Gastroesophageal sphincter (tissue), 4 donors: ENCODE data around the gene PCDHGC3. TPM values are rescaled to one million over a fixed set of nuclear protein-coding genes. Genes with fewer than 3 reads are reported as not detected.
A peak's percentile ranks its signal among the peaks of the same experiment; 100 is the strongest.

Source experiments
- ATAC-seq: fragments of 150-250 bp; one replicate; pipeline ENCODE4 v1.9.1; 2016; ENCODE audit warnings: mild to moderate bottlenecking, moderate library complexity
- H3K27ac ChIP-seq, 4 donors: fragments of 200-600 bp; sonication (generic) in 3 of 4; 1 replicate in 3 of 4; 2 replicates in 1 of 4; pipeline ENCODE4 v1.5.1; 2016 to 2019
- H3K27me3 ChIP-seq: fragments of 200-600 bp; sonication (generic); one replicate; pipeline ENCODE4 v1.5.1; 2019
- H3K36me3 ChIP-seq, 2 donors: fragments of 200-600 bp; sonication (generic); one replicate each; pipeline ENCODE4 v1.5.1; 2019; ENCODE audit warnings: control low read depth in 1 of 2
- H3K4me1 ChIP-seq, 3 donors: fragments of 200-600 bp; sonication (generic); 1 replicate in 2 of 3; 2 replicates in 1 of 3; pipeline ENCODE4 v1.5.1; 2016 to 2019; ENCODE audit warnings: control low read depth in 2 of 3
- H3K4me3 ChIP-seq, 2 donors: fragments of 200-600 bp; sonication (generic); one replicate each; pipeline ENCODE4 v1.5.1; 2019; ENCODE audit warnings: mild to moderate bottlenecking in 1 of 2, moderate library complexity in 1 of 2
- H3K9me3 ChIP-seq, 3 donors: fragments of 200-600 bp; sonication (generic); one replicate each; pipeline ENCODE4 v1.5.1; 2017 to 2019; ENCODE audit warnings: control low read depth in 2 of 3
- EP300 ChIP-seq: sonication (generic); formaldehyde crosslinking; IDR thresholded peaks from one replicate; pipeline ENCODE4 v1.6.1; 2017; ENCODE audit warnings: antibody characterized with exemption, mild to moderate bottlenecking
- POLR2A ChIP-seq, 2 donors: fragments of 450-650 bp; IDR thresholded peaks; one replicate each; pipeline ENCODE4 v1.6.1; 2017; ENCODE audit warnings: antibody characterized with exemption in 2 of 2, mild to moderate bottlenecking in 2 of 2, moderate library complexity in 1 of 2
- POLR2AphosphoS5 ChIP-seq: sonication (generic); formaldehyde crosslinking; IDR thresholded peaks from one replicate; pipeline ENCODE4 v1.6.1; 2017; ENCODE audit warnings: antibody characterized with exemption
- WGBS, 2 donors: methylation state at CpG; one replicate each; pipeline ENCODE4 v1.1.5; 2018; ENCODE audit warnings: low coverage in 1 of 2; 5-methylcytosine and 5-hydroxymethylcytosine counted together
- total RNA-seq, 4 donors: library from RNA; depleted of rRNA; stranded (reverse); fragments of >200 nt; gene quantifications; one replicate each; pipeline ENCODE4 v1.1.0, GENCODE V29; 2016
- TF ChIP-seq, protein P1 (sequence below), 4 experiments: fragments of 200-600 bp in 2 of 4; fragments of 450-650 bp in 2 of 4; sonication (generic) in 1 of 4; IDR thresholded peaks; one replicate each; pipeline ENCODE4 v1.5.1; 2017 to 2019; ENCODE audit warnings: antibody characterized with exemption in 4 of 4, mild to moderate bottlenecking in 2 of 4, moderate library complexity in 2 of 4

The PCDHGC3 gene
- total RNA-seq, 4 donors from 2014 or later, result 52.6 to 95.6 (median 63.2) TPM

DNA sequence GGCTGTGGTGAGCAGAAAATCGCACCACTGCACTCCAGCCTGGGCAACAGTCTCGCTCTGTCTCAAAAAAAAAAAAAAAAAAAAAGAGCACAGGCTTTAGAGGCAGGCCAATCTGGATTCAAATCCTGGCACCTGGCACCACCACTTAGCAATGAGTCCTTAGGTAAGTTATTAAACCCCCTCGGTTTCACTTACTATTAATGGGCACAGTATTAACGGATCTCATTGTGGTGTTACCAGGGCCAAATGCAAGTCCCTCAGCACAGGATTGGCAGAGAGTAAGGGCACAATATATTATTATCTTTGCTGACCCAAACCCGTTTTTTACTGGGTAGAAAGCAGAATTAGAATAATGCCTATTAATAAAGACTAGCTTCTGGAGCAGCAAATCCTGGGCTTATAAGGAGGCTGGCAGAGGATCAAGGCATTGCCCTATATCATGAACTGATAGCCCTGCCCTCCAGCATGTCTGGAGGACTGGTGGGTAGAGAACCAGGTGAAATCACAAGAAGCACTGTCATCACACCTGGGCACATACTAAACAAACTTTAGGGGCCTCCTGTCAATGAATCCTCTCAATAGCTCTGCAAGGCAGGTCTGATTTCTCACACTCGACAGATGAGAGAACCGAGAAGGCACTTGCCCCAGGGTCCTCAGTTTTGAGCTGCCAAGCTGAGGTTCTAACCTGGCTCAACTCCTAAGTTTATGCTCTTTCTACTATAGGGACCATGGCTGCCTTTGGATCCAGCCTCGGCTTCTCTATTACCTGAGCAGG is 30.8 kb downstream of the PCDHGC3 start:
- peaks cover 0 to 62% of the 10 kb centered on the region in 2 donors for H3K36me3 ChIP-seq
- whole genome bisulfite sequencing, 2 donors, result 76 to 79% methylated on average over 3 to 8 of the region's 8 CpGs
- no peak for ATAC-seq

DNA sequence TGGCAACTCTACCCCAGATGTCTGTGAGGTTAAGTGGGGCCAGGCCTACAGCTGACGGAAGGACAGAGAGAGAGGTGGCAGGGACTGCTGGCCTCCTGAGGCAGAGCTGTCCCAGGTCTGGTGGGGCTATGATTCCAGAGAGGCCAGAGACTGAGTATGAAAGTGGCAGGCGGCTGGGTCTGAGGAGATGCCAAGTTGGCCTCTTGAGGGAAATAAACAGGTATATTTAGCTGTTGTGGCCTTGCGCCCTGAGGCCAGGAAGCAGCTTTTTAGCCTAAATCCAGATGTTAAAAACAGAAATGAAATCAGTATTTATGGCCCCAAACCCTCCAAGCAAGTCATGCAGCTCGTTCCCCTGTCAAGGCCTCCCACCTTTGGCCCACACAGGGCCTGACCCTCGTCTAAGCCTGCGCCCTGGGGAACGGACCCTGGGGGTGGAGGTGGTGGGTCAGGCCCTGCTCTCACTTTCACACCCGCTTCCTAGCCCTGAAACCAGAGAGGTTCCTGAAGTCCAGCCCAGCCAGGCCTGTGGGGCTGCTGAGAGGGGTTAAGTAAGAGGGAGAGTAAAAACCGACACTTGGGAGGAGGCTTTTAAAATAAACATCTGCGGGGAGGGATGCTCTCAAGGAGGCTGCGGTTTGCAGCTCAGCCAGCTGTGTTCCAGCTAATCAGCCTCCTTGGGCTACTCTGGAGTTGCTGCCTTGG is 31.8 kb downstream of the PCDHGC3 start:
- Histone ChIP-seq H3K27ac (peak overlapping the region; percentile 77 to 97 (median 90)), H3K4me3 (peak overlapping the region in 1 of 2 donors; percentile 48), H3K9me3 (no peaks in the 10 kb centered on the region), H3K36me3 (peaks cover 0 to 57% of the 10 kb centered on the region in 2 donors), H3K4me1 (peaks cover 7 to 56% (median 30%) of the 10 kb centered on the region in 3 donors), H3K27me3 (no peaks in the 10 kb centered on the region)
- TF ChIP-seq, protein P1, sequence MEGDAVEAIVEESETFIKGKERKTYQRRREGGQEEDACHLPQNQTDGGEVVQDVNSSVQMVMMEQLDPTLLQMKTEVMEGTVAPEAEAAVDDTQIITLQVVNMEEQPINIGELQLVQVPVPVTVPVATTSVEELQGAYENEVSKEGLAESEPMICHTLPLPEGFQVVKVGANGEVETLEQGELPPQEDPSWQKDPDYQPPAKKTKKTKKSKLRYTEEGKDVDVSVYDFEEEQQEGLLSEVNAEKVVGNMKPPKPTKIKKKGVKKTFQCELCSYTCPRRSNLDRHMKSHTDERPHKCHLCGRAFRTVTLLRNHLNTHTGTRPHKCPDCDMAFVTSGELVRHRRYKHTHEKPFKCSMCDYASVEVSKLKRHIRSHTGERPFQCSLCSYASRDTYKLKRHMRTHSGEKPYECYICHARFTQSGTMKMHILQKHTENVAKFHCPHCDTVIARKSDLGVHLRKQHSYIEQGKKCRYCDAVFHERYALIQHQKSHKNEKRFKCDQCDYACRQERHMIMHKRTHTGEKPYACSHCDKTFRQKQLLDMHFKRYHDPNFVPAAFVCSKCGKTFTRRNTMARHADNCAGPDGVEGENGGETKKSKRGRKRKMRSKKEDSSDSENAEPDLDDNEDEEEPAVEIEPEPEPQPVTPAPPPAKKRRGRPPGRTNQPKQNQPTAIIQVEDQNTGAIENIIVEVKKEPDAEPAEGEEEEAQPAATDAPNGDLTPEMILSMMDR (IDR thresholded peaks at IDR 0.05), result no peak
- TF ChIP-seq EP300 (no peak), POLR2AphosphoS5 (no peak), POLR2A (IDR thresholded peaks at IDR 0.05) (no peak)
- ATAC-seq, result peak; percentile 50
- WGBS, 2 donors, result 17 to 22% methylated on average over 1 to 6 of the region's 11 CpGs

More for the DNA sequence above, 30.8 kb downstream of the PCDHGC3 start:
- Histone ChIP-seq H3K4me3 (no peak overlapping the region), H3K9me3 (no peaks in the 10 kb centered on the region), H3K4me1 (peaks cover 7 to 46% (median 30%) of the 10 kb centered on the region in 3 donors), H3K27me3 (no peaks in the 10 kb centered on the region), H3K27ac (peak overlapping the region; percentile 25 to 97 (median 90))
- TF ChIP-seq, protein P1 (IDR thresholded peaks at IDR 0.05), result no peak
- no peak for TF ChIP-seq POLR2AphosphoS5
- TF ChIP-seq EP300, result no peak
- no peak for TF ChIP-seq POLR2A (IDR thresholded peaks at IDR 0.05)

DNA sequence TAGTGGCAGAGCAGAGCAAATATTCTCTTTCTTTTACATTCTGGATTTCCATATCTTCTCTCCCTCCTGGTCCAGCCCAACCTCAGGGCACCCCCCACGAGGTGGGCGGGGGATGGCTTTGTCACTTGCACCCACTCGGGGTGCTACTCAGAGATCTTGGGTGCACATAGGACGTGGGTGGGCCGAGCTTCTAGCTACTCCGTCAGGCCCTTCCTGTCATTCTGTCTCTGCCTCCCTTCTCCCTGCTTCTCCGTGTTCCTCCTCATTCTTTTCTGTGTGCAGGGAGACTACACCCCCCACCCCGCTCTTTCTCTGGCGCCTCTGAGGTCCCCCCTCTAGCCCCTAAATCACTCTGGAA is 32.7 kb downstream of the PCDHGC3 start:
- Histone ChIP-seq H3K4me3 (peak overlapping the region; percentile 3 to 48), H3K27me3 (no peaks in the 10 kb centered on the region), H3K36me3 (peaks cover 0 to 48% of the 10 kb centered on the region in 2 donors), H3K4me1 (peaks cover 7 to 64% (median 30%) of the 10 kb centered on the region in 3 donors), H3K27ac (peak overlapping the region; percentile 77 to 97 (median 90)), H3K9me3 (no peaks in the 10 kb centered on the region)
- ATAC-seq, result no peak
- TF ChIP-seq, protein P1 (IDR thresholded peaks at IDR 0.05), result no peak
- TF ChIP-seq EP300 (no peak), POLR2AphosphoS5 (no peak), POLR2A (IDR thresholded peaks at IDR 0.05) (no peak)
- 0 to 24% methylated on average over 1 to 8 of the region's 9 CpGs for WGBS, 2 donors

DNA sequence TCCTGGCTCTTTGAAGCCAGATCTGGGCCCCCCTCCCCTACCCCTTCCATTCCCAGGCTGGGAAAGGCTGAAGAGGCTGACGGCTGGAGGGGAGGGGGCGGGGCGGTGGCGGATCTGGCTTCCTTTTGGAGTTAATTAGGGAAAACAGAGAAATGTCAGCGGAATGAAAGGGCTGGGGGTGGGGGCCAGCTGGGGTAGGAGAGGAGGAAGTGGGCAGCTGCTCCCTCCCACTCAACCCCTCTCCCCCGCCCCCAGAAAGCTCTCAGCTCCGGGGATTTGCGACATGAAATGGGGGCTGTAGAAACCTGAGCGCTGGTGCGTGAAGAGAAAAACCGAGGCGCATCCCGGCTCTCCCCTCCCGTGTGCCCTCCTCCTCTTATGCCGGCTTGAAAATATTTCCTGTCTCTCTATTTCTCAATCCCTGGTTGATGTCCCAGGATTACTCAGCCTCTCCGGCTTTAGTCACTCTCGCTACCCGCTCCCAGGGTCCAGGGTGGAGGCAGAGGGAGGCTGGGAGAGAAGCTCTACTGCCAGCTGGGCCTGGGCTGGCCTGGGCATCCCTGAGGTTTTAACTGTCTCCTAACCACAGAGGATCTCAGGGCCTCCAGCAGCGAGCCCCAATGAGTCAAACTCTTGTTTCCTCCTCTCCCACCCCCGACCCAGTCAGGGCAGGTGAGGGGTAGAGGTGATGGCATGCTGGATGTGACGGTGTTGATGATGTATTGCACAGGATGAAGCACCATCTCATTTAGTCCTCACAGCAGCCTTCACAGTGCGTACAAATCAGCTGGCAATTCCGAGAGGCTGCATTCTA is 33.2 kb downstream of the PCDHGC3 start:
- TF ChIP-seq POLR2AphosphoS5, result peak; percentile 89
- TF ChIP-seq, protein P1 (IDR thresholded peaks at IDR 0.05), result no peak
- TF ChIP-seq POLR2A (IDR thresholded peaks at IDR 0.05), result peak; percentile 26 to 50
- Histone ChIP-seq H3K27ac (peak overlapping the region; percentile 77 to 97 (median 90)), H3K9me3 (no peaks in the 10 kb centered on the region), H3K4me3 (peak overlapping the region; percentile 3 to 48), H3K27me3 (no peaks in the 10 kb centered on the region), H3K4me1 (peaks cover 7 to 70% (median 32%) of the 10 kb centered on the region in 3 donors), H3K36me3 (peaks cover 0 to 42% of the 10 kb centered on the region in 2 donors)
- peak; percentile 79 for ATAC-seq
- WGBS, 2 donors, result 7 to 10% methylated on average over 10 to 11 of the region's 23 CpGs
